ENCODE data around the gene ADAMTS4. TPM values are rescaled to one million over a fixed set of nuclear protein-coding genes. Genes with fewer than 3 reads are reported as not detected.

ADAMTS4 gene
- total RNA-seq, 4 donors from 2014 or later, result 2.5 to 126 (median 12.0) TPM

- H3K4me3 ChIP-seq, result peak overlapping the region in 1 of 4 donors; percentile 25
- DNase-seq (ENCODE audit: extremely low spot score), result no peak
- peaks cover 13 to 68% (median 54%) of the 10 kb centered on the region in 4 donors for H3K4me1 ChIP-seq
- 90% methylated on average over 7 of the region's 21 CpGs for WGBS
- H3K27ac ChIP-seq (replicated peaks in 1 of 4), result peak overlapping the region in 2 of 4 donors; percentile 6 to 12
- no peaks in the 10 kb centered on the region for H3K9me3 ChIP-seq
- TF ChIP-seq POLR2AphosphoS5 (IDR thresholded peaks at IDR 0.05) (no peak), CTCF (IDR thresholded peaks at IDR 0.05) (peak in 1 of 3 experiments; percentile 9)
- intact Hi-C loops (cut with DNase I), result loop anchor here (10.0 kb wide), 1 partner anchor 191 kb away; no protein-coding TSS in a partner anchor
- H3K27me3 ChIP-seq, result no peaks in the 10 kb centered on the region
- H3K36me3 ChIP-seq, result peaks cover 0 to 67% (median 23%) of the 10 kb centered on the region in 4 donors
Measured at GRCh38 chr1:161193561-161194235, 5.2 kb downstream of the ADAMTS4 start.

GRCh38 chr1:161192476-161193465 lies 6.1 kb downstream of the ADAMTS4 start:
- peak overlapping the region in 1 of 4 donors; percentile 25 for H3K4me3 ChIP-seq
- 33% methylated on average over 7 of the region's 15 CpGs for WGBS
- peak overlapping the region in 3 of 4 donors; percentile 6 to 24 (median 12) for H3K27ac ChIP-seq (replicated peaks in 1 of 4)
- no peaks in the 10 kb centered on the region for H3K9me3 ChIP-seq
- TF ChIP-seq POLR2AphosphoS5 (IDR thresholded peaks at IDR 0.05) (peak in 1 of 2 donors; percentile 42), EP300 (IDR thresholded peaks at IDR 0.05) (no peak), POLR2A (IDR thresholded peaks at IDR 0.05; ENCODE audit: low read depth) (no peak), CTCF (IDR thresholded peaks at IDR 0.05) (peak; percentile 70 to 88 (median 81))
- peaks cover 13 to 59% (median 45%) of the 10 kb centered on the region in 4 donors for H3K4me1 ChIP-seq
- DNase-seq (ENCODE audit: extremely low spot score), result no peak
- intact Hi-C loops (cut with DNase I), result loop anchor here (10.0 kb wide), 1 partner anchor 192 kb away; no protein-coding TSS in a partner anchor
- H3K27me3 ChIP-seq, result no peaks in the 10 kb centered on the region
- H3K36me3 ChIP-seq, result peaks cover 0 to 67% (median 23%) of the 10 kb centered on the region in 4 donors

- intact Hi-C loops (cut with DNase I), result loop anchor here (10.0 kb wide), 1 partner anchor 193 kb away; no protein-coding TSS in a partner anchor
- TF ChIP-seq POLR2A (IDR thresholded peaks at IDR 0.05; ENCODE audit: low read depth), result no peak
- no peak for TF ChIP-seq POLR2AphosphoS5 (IDR thresholded peaks at IDR 0.05)
- no peak for TF ChIP-seq EP300 (IDR thresholded peaks at IDR 0.05)
- no peak for TF ChIP-seq CTCF (IDR thresholded peaks at IDR 0.05)
- 69% methylated on average over 8 of the region's 8 CpGs for WGBS
- Histone ChIP-seq H3K4me3 (no peak overlapping the region), H3K36me3 (peaks cover 0 to 67% (median 23%) of the 10 kb centered on the region in 4 donors), H3K27ac (replicated peaks in 1 of 4) (no peak overlapping the region), H3K4me1 (peaks cover 13 to 51% (median 37%) of the 10 kb centered on the region in 4 donors), H3K9me3 (no peaks in the 10 kb centered on the region), H3K27me3 (no peaks in the 10 kb centered on the region)
- DNase-seq (ENCODE audit: extremely low spot score), result no peak
Measured at GRCh38 chr1:161191971-161192370, 6.9 kb downstream of the ADAMTS4 start.

GRCh38 chr1:161190962-161191521 lies 7.8 kb downstream of the ADAMTS4 start:
- Histone ChIP-seq H3K4me1 (peaks cover 15 to 41% (median 29%) of the 10 kb centered on the region in 4 donors), H3K27me3 (no peaks in the 10 kb centered on the region), H3K9me3 (no peaks in the 10 kb centered on the region), H3K4me3 (no peak overlapping the region), H3K27ac (replicated peaks in 1 of 4) (no peak overlapping the region), H3K36me3 (peaks cover 0 to 59% (median 23%) of the 10 kb centered on the region in 4 donors)
- DNase-seq (ENCODE audit: extremely low spot score), result no peak
- WGBS, result 68% methylated on average over 15 of the region's 22 CpGs
- intact Hi-C loops (cut with DNase I), result loop anchor here (10.0 kb wide), 1 partner anchor 194 kb away; no protein-coding TSS in a partner anchor
- TF ChIP-seq POLR2A (IDR thresholded peaks at IDR 0.05; ENCODE audit: low read depth) (no peak), POLR2AphosphoS5 (IDR thresholded peaks at IDR 0.05) (no peak), EP300 (IDR thresholded peaks at IDR 0.05) (no peak), CTCF (IDR thresholded peaks at IDR 0.05) (no peak)
